KMS-11 (cell line): Measurements from ENCODE around the gene RPL35.
A peak's percentile ranks its signal among the peaks of the same experiment; 100 is the strongest.

Experiments used
- H2AFZ ChIP-seq: fragments of 200-600 bp; sonication (generic); 2 replicates; pipeline ENCODE4 v1.6.1; 2016; ENCODE audit warnings: antibody characterized with exemption, mixed run types, low read depth
- H3K27ac ChIP-seq: fragments of 200-600 bp; sonication (generic); 2 replicates; pipeline ENCODE4 v1.6.1; 2016; ENCODE audit warnings: mild to moderate bottlenecking, mixed run types
- H3K27me3 ChIP-seq: fragments of 200-600 bp; sonication (generic); 2 replicates; pipeline ENCODE4 v1.6.1; 2017; ENCODE audit warnings: mild to moderate bottlenecking, low read depth, mixed run types, moderate library complexity; ENCODE audit not compliant: insufficient read depth
- H3K36me3 ChIP-seq: fragments of 200-600 bp; sonication (generic); 2 replicates; pipeline ENCODE4 v1.6.1; 2017; ENCODE audit warnings: mild to moderate bottlenecking, mixed run types; ENCODE audit not compliant: insufficient read depth
- H3K4me1 ChIP-seq: fragments of 200-600 bp; sonication (generic); 2 replicates; pipeline ENCODE4 v1.6.1; 2016; ENCODE audit warnings: mild to moderate bottlenecking, low read depth, mixed run types; ENCODE audit not compliant: poor library complexity, severe bottlenecking
- H3K4me2 ChIP-seq: fragments of 200-600 bp; sonication (generic); 2 replicates; pipeline ENCODE4 v1.7.0; 2016; ENCODE audit warnings: mild to moderate bottlenecking, mixed run types
- H3K4me3 ChIP-seq: fragments of 200-600 bp; sonication (generic); IDR thresholded peaks from 2 replicates; pipeline ENCODE4 v1.6.1; 2017; ENCODE audit warnings: low read depth, low read length, mixed read lengths; ENCODE audit not compliant: insufficient read depth
- H3K79me2 ChIP-seq: fragments of 200-600 bp; sonication (generic); 2 replicates; pipeline ENCODE4 v1.6.1; 2016; ENCODE audit warnings: low read depth, mixed run types; ENCODE audit not compliant: insufficient read depth
- H3K9ac ChIP-seq: fragments of 200-600 bp; sonication (generic); 2 replicates; pipeline ENCODE4 v1.6.1; 2016; ENCODE audit warnings: mild to moderate bottlenecking, mixed run types
- H4K20me1 ChIP-seq: fragments of 200-600 bp; sonication (generic); 2 replicates; pipeline ENCODE4 v1.6.1; 2016; ENCODE audit warnings: mild to moderate bottlenecking, mixed run types; ENCODE audit not compliant: insufficient read depth
- TF ChIP-seq, protein P1 (sequence below): fragments of 200-600 bp; sonication (generic); conservative IDR thresholded peaks from 2 replicates; pipeline ENCODE4 v1.6.1; 2017; ENCODE audit warnings: low read depth, mild to moderate bottlenecking, antibody characterized with exemption, low read length, moderate library complexity, mixed read lengths

RPL35 gene

DNA sequence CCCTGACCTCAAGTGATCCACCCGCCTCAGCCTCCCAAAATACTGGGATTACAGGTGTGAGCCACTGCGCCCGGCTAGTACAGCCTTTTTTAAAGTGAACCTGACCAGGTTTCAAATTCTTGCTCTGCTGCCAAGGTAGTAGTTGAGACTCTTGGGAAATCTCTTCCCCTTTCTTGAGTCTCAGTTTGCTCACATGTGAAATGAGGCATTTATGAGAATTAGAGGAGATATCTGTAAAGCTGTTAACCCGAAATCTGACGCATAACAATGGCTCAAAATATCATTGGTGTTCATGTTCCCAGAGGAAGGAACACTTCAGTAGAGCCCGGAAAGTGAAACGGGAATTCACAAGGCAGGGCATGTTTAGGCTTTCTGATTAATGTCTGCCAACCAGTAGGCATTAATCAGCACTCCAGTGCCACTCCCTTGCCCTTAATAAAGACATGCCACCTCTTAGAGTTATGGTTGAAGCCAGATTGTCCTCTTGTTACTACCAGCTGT is 1.7 kb upstream of the RPL35 start:
- Histone ChIP-seq H3K36me3 (peaks cover 6% of the 10 kb centered on the region; the same call in 1 of the 2 replicates), H3K79me2 (peaks cover 35% of the 10 kb centered on the region), H3K4me2 (no peak overlapping the region), H3K27me3 (no peaks in the 10 kb centered on the region), H3K27ac (no peak overlapping the region), H3K4me1 (peaks cover 27% of the 10 kb centered on the region), H3K9ac (no peak overlapping the region), H4K20me1 (peaks cover 15% of the 10 kb centered on the region; the same call in 1 of the 2 replicates), H3K4me3 (no peak overlapping the region), H2AFZ (no peak overlapping the region)
- TF ChIP-seq, protein P1, sequence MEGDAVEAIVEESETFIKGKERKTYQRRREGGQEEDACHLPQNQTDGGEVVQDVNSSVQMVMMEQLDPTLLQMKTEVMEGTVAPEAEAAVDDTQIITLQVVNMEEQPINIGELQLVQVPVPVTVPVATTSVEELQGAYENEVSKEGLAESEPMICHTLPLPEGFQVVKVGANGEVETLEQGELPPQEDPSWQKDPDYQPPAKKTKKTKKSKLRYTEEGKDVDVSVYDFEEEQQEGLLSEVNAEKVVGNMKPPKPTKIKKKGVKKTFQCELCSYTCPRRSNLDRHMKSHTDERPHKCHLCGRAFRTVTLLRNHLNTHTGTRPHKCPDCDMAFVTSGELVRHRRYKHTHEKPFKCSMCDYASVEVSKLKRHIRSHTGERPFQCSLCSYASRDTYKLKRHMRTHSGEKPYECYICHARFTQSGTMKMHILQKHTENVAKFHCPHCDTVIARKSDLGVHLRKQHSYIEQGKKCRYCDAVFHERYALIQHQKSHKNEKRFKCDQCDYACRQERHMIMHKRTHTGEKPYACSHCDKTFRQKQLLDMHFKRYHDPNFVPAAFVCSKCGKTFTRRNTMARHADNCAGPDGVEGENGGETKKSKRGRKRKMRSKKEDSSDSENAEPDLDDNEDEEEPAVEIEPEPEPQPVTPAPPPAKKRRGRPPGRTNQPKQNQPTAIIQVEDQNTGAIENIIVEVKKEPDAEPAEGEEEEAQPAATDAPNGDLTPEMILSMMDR, result no peak

DNA sequence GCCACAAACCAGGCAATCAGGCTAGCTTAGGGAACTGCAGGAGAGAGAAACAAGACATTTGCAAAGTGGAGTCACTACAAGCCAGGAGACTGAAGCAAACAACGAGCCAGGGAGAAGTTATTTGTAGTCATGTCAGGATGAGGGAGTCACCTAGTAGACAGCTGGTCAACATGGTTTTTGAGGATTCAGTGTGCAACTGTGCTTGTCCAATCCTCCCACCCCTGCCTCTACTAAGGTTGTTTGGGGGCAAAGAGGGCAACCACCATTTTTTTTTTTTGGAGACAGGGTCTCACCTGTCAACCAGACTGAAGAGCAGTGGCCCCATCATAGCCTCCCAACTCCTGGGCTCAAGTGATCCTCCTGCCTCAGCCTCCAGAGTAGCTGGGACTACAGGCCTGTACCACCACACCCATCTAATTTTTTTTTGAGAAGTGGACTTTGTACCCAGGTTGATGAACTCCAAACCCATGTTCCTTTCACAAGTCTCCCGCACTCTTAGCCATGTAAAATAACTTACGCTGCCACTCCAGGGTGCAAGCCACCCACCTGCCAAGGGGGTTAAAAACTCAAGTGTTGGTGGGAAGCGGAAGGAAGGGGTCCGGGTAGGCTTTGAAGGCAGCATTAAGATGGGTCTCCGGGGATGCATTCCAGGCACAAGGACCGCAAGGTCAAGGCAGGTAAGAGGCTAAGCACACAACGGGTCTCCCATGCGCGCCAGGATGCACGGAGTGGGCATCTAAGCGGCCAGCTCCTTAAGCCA is 995 bp downstream of the RPL35 start:
- peaks cover 6% of the 10 kb centered on the region; the same call in 1 of the 2 replicates for H3K36me3 ChIP-seq
- peak overlapping the region; percentile 96 for H3K4me2 ChIP-seq
- H3K27ac ChIP-seq, result peak overlapping the region; percentile 95
- H3K9ac ChIP-seq, result peak overlapping the region; percentile 99
- TF ChIP-seq, protein P1, result no peak
- no peak overlapping the region for H2AFZ ChIP-seq
- no peak overlapping the region for H3K4me3 ChIP-seq
- peaks cover 18% of the 10 kb centered on the region for H3K4me1 ChIP-seq
- peaks cover 15% of the 10 kb centered on the region; the same call in 1 of the 2 replicates for H4K20me1 ChIP-seq
- no peaks in the 10 kb centered on the region for H3K27me3 ChIP-seq
- peaks cover 28% of the 10 kb centered on the region for H3K79me2 ChIP-seq

DNA sequence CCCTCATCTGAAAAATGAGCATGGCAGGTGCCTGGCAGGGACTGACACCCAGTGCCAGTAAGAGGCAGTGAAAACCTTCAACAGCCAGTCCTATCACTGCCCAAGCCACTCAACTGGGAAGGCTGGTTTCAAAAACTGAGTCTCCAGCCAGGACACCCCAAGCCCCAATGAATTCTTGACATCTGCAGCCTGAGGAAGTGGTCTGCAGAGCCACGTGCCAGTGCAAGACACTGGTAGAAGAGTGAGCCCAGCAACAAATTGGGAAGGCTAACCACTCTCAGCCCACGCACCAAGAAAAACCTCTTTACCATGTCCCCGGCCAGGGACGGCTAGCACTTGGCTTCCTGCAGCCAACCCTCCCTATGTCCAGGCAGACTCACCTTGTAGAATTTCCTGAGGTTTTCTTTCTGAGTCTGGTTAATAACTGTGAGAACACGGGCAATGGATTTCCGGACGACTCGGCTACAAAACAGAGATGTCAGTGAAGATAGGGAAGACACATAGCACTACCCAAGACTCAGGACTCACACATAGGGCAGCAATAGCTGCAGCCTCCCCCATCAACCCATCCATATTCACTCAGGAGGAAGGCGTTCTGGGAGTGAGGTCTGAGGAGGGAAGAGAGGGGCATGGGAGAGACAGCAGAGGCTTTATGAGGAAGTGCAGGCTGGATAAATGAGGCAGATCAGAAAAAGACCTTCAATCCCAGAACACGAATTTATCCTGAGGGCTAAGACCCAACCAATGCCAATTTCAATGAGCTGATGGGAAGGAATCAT is 1.8 kb downstream of the RPL35 start:
- Histone ChIP-seq H2AFZ (no peak overlapping the region), H4K20me1 (peaks cover 15% of the 10 kb centered on the region; the same call in 1 of the 2 replicates), H3K27me3 (no peaks in the 10 kb centered on the region), H3K36me3 (peaks cover 6% of the 10 kb centered on the region; the same call in 1 of the 2 replicates), H3K4me1 (peaks cover 18% of the 10 kb centered on the region), H3K4me3 (no peak overlapping the region), H3K27ac (no peak overlapping the region), H3K79me2 (peaks cover 28% of the 10 kb centered on the region), H3K4me2 (peak overlapping the region; percentile 96), H3K9ac (peak overlapping the region; percentile 99; the same call in 1 of the 2 replicates)
- TF ChIP-seq, protein P1, result no peak

DNA sequence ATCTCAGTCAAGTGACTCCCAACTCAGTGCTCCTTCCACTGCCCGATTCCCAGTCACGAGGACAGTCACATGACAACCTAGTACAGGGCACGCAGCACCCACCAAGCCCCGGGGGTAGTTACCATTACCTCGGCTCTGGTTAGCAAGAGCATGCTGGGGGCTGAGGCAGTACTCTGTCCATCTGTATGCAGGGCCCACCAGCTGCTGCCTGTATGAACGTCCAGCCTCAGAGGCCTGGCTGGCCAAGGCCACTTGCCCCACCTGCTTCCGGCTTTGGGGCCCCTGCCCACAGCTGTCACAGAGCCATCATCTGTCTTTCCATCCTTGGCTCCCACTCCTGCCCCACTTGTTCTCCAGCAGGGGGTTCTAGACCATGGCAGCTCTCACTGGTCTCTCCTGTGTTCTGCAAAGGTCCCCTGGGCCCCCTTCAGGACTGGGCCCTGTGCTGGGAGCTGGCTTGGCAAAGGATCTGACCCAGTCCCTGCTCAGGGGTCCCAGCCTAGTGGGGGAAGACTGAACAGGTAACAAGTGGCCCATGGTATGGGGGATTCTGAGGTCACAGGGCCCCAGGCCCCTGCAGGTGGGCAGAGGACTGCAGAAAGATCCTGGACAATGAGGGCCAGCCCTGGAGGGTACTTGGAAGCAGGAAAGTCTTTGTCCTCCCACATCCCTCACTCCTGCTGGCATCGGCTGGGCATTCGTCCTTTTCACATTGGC is 3.3 kb downstream of the RPL35 start:
- Histone ChIP-seq H2AFZ (no peak overlapping the region), H3K4me2 (no peak overlapping the region), H3K9ac (no peak overlapping the region), H3K79me2 (peaks cover 28% of the 10 kb centered on the region), H3K4me3 (no peak overlapping the region), H4K20me1 (peaks cover 15% of the 10 kb centered on the region; the same call in 1 of the 2 replicates), H3K4me1 (peaks cover 23% of the 10 kb centered on the region), H3K27me3 (no peaks in the 10 kb centered on the region), H3K36me3 (peaks cover 6% of the 10 kb centered on the region; the same call in 1 of the 2 replicates), H3K27ac (no peak overlapping the region)
- TF ChIP-seq, protein P1, result no peak
